Peyer's patch (tissue), 4 donors: Measurements from ENCODE around the gene BCKDK.

Experiments used
- CTCF ChIP-seq, 6 experiments: fragments of 450-650 bp in 4 of 6; fragments of 200-600 bp in 2 of 6; sonication (generic) in 1 of 6; IDR thresholded peaks; one replicate each; pipeline ENCODE4 v1.5.1; 2017 to 2019; ENCODE audit warnings: antibody characterized with exemption in 6 of 6, mild to moderate bottlenecking in 3 of 6, moderate library complexity in 1 of 6
- POLR2A ChIP-seq, 2 donors: fragments of 450-650 bp; IDR thresholded peaks; one replicate each; pipeline ENCODE4 v1.5.1; 2017; ENCODE audit warnings: antibody characterized with exemption in 2 of 2, mild to moderate bottlenecking in 2 of 2, moderate library complexity in 2 of 2

GRCh38 chr16:31079342-31079944 is 28.7 kb upstream of the BCKDK start:
- no peak for TF ChIP-seq CTCF (IDR thresholded peaks at IDR 0.05)
- TF ChIP-seq POLR2A (IDR thresholded peaks at IDR 0.05) = no peak
